COR-L47 (cell line): ENCODE measurements around the gene ACHE.
"Not testable (repeated sequence)": the region's sequence is repeated elsewhere in the genome, so short reads cannot be mapped to it uniquely, and the experiment has no call there.

ENCODE experiments used
- DNase-seq: peaks from one replicate; lab custom pipeline; 2025; lab: John Stamatoyannopoulos, UW

The ACHE gene

GRCh38 chr7:100895701-100895955 is at the start of gene ACHE:
Gene ACHE (minus strand): TSS chr7:100895888. CDS start chr7:100894232, 1,656 bp downstream.
- DNase-seq = no peak

GRCh38 chr7:100944138-100944537 is 48.5 kb upstream of the ACHE start:
- no peak for DNase-seq

- DNase-seq = peak; percentile 19
Observed at GRCh38 chr7:100943693-100944092, 48.0 kb upstream of the ACHE start.

- no peak for DNase-seq
Observed at GRCh38 chr7:100942045-100942774, 46.5 kb upstream of the ACHE start.

GRCh38 chr7:100936167-100936566 is 40.5 kb upstream of the ACHE start:
- DNase-seq = not testable (repeated sequence)

GRCh38 chr7:100935381-100935780 is 39.7 kb upstream of the ACHE start:
- DNase-seq = not testable (repeated sequence)

GRCh38 chr7:100933734-100934133 is 38.0 kb upstream of the ACHE start:
- no peak for DNase-seq

- no peak for DNase-seq
Observed at GRCh38 chr7:100929808-100930174, 34.1 kb upstream of the ACHE start.

GRCh38 chr7:100923616-100924015 is 27.9 kb upstream of the ACHE start:
- DNase-seq = not testable (repeated sequence)

GRCh38 chr7:100921039-100921438 is 25.4 kb upstream of the ACHE start:
- DNase-seq = no peak

- DNase-seq = not testable (repeated sequence)
Observed at GRCh38 chr7:100919779-100920437, 24.2 kb upstream of the ACHE start.

GRCh38 chr7:100919335-100919734 is 23.6 kb upstream of the ACHE start:
- DNase-seq = not testable (repeated sequence)

- DNase-seq = no peak
Observed at GRCh38 chr7:100914879-100915447, 19.3 kb upstream of the ACHE start.

GRCh38 chr7:100914208-100914878 is 18.7 kb upstream of the ACHE start:
- no peak for DNase-seq

- DNase-seq = no peak
Observed at GRCh38 chr7:100911484-100911883, 15.8 kb upstream of the ACHE start.

GRCh38 chr7:100910443-100910842 is 14.8 kb upstream of the ACHE start:
- DNase-seq = not testable (repeated sequence)

- no peak for DNase-seq
Observed at GRCh38 chr7:100908512-100908911, 12.8 kb upstream of the ACHE start.

GRCh38 chr7:100902638-100903037 is 7.0 kb upstream of the ACHE start:
- no peak for DNase-seq

- DNase-seq = no peak
Observed at GRCh38 chr7:100901921-100902332, 6.2 kb upstream of the ACHE start.

GRCh38 chr7:100900978-100901377 is 5.3 kb upstream of the ACHE start:
- DNase-seq = no peak

GRCh38 chr7:100899432-100899831 is 3.7 kb upstream of the ACHE start:
- DNase-seq = no peak

GRCh38 chr7:100897772-100898454 is 2.2 kb upstream of the ACHE start:
- DNase-seq = no peak
